NOMO-1 (cell line): ENCODE measurements around the gene DDR2.

Source experiments
- DNase-seq, 2 experiments: peaks; one replicate each; lab custom pipeline; 2025; ENCODE audit not compliant: unreplicated experiment in 2 of 2; lab: John Stamatoyannopoulos, UW

Gene DDR2

GRCh38 chr1:162694911-162695310, 62.6 kb downstream of the DDR2 start:
- DNase-seq: no peak

- DNase-seq: no peak
These were observed 63.4 kb downstream of the DDR2 start for GRCh38 chr1:162695687-162696086.

GRCh38 chr1:162696286-162696862, 64.1 kb downstream of the DDR2 start:
- no peak for DNase-seq

GRCh38 chr1:162697140-162697895, 65.1 kb downstream of the DDR2 start:
- DNase-seq: no peak

- no peak for DNase-seq
These were observed 67.1 kb downstream of the DDR2 start for GRCh38 chr1:162699366-162699765.

GRCh38 chr1:162700131-162700530, 67.9 kb downstream of the DDR2 start:
- no peak for DNase-seq

- DNase-seq: no peak
These were observed 69.0 kb downstream of the DDR2 start for GRCh38 chr1:162701286-162701685.

GRCh38 chr1:162702628-162703027, 70.4 kb downstream of the DDR2 start:
- DNase-seq: no peak

GRCh38 chr1:162703708-162704107, 71.4 kb downstream of the DDR2 start:
- DNase-seq: no peak

GRCh38 chr1:162704673-162705424, 72.6 kb downstream of the DDR2 start:
- no peak for DNase-seq

GRCh38 chr1:162706003-162706402, 73.7 kb downstream of the DDR2 start:
- no peak for DNase-seq

- DNase-seq: no peak
These were observed 74.3 kb downstream of the DDR2 start for GRCh38 chr1:162706606-162707005.

GRCh38 chr1:162708286-162708685, 76.0 kb downstream of the DDR2 start:
- no peak for DNase-seq

GRCh38 chr1:162709132-162709860, 77.0 kb downstream of the DDR2 start:
- DNase-seq: no peak

- DNase-seq: no peak
These were observed 77.6 kb downstream of the DDR2 start for GRCh38 chr1:162709870-162710269.

GRCh38 chr1:162710345-162710744, 78.1 kb downstream of the DDR2 start:
- DNase-seq: no peak

- no peak for DNase-seq
These were observed 78.7 kb downstream of the DDR2 start for GRCh38 chr1:162710780-162711465.

GRCh38 chr1:162712317-162713029, 80.2 kb downstream of the DDR2 start:
- DNase-seq: no peak

- DNase-seq: no peak
These were observed 83.9 kb downstream of the DDR2 start for GRCh38 chr1:162716123-162716522.

GRCh38 chr1:162716552-162716951, 84.3 kb downstream of the DDR2 start:
- DNase-seq: no peak
